Retinal pigment epithelial cell (primary cell): ENCODE data around the gene CLCN1.

ENCODE experiments used
- DNase-seq: peaks from one replicate; pipeline ENCODE4 v3.0.0-alpha.2; 2010; ENCODE audit warnings: low read depth
- H3K4me3 ChIP-seq: 2 replicates; pipeline ENCODE4 v1.5.1; 2011; ENCODE audit warnings: mild to moderate bottlenecking, low read length, control low read depth, moderate library complexity
- TF ChIP-seq, protein P1 (sequence below): conservative IDR thresholded peaks from 2 replicates; pipeline ENCODE4 v1.5.1; 2011; ENCODE audit warnings: low read depth, low read length, control low read depth, inconsistent platforms

The CLCN1 gene

DNA sequence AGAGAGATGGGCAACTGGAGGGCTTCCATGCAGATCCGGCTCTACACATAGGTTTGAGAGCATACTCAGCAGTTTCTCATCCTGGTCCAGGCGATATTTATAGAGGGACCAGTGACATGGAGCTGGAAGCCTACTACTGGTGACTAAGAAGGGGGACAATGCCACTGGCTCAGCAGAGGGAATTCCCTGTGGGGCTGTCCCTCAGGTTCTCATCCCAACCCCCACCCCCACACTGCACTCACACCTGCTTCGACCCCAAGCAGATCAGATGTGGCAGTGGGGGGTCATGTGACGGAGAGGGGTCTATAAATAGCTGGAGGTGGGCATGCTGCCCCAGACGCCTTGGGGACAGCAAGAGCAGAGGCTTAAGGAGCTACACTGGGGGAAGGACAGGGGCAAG, at the start of gene CLCN1:
Gene CLCN1 (plus strand): TSS at position 336 of the 400 bp plus-strand sequence. CDS start 102 bp downstream, outside the sequence.
- TF ChIP-seq, protein P1, sequence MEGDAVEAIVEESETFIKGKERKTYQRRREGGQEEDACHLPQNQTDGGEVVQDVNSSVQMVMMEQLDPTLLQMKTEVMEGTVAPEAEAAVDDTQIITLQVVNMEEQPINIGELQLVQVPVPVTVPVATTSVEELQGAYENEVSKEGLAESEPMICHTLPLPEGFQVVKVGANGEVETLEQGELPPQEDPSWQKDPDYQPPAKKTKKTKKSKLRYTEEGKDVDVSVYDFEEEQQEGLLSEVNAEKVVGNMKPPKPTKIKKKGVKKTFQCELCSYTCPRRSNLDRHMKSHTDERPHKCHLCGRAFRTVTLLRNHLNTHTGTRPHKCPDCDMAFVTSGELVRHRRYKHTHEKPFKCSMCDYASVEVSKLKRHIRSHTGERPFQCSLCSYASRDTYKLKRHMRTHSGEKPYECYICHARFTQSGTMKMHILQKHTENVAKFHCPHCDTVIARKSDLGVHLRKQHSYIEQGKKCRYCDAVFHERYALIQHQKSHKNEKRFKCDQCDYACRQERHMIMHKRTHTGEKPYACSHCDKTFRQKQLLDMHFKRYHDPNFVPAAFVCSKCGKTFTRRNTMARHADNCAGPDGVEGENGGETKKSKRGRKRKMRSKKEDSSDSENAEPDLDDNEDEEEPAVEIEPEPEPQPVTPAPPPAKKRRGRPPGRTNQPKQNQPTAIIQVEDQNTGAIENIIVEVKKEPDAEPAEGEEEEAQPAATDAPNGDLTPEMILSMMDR = no peak
- H3K4me3 ChIP-seq = no peak within 1 kb of the TSS
- no peak for DNase-seq

DNA sequence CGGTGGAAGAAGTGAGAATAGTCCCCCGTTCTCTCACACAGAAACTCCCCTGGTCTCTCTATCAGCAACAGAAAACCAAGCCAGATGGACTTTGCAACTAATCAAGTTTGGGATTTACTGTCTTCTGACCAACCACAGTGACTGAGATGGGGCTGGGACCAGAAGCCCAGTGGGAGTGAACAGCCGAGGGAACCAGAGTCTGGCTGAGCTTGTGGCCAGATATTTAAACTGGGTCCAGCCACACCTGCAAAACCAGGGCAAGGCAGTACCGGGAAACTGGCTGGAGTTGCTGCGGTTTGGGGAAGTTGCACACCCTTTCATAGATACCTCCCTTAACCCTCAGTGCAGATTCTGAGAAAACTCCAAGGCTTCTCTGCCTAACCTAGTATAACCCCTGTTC, 46.7 kb upstream of the CLCN1 start:
- no peak for DNase-seq
- TF ChIP-seq, protein P1 = no peak
- no peak overlapping the region for H3K4me3 ChIP-seq

DNA sequence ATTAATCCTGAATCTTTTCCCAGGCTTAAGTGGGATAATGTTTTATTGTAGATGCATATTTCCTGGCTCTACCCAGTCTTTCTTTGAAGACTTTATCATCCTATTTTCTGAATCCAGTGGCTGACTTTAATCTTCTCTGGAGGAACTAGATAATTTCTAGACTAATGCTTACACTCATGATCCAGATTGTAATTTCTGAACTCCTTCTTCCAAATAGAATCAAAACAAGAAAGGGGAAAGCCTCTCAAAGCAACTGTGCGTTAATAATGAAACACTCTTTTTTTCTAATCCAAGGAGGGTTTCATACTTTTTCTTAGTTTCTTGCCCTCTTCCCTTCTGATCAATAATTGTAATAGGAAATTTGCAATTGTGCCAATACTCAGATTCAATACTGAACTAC, 44.7 kb upstream of the CLCN1 start:
- no peak for DNase-seq
- no peak overlapping the region for H3K4me3 ChIP-seq
- TF ChIP-seq, protein P1 = no peak

DNA sequence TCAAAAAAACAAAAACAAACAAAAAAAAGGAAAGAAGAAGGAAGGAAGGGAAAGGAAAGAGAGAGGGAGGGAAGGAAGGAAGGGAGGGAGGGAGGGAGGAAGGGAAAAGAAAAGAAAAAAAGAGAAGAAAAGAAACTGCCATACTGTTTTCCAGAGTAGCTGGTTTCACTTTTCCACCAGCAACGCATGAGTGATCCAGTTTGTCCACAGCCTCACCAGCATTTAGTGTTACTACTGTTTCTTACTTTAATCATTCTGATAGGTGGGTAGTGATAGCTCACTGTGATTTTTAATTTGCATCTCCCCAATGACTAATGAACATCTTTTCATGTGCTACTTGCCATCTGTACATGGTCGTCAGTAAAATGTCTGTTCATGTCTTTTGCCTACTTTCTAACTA, 43.0 kb upstream of the CLCN1 start:
- no peak overlapping the region for H3K4me3 ChIP-seq
- no peak for DNase-seq
- TF ChIP-seq, protein P1 = no peak

DNA sequence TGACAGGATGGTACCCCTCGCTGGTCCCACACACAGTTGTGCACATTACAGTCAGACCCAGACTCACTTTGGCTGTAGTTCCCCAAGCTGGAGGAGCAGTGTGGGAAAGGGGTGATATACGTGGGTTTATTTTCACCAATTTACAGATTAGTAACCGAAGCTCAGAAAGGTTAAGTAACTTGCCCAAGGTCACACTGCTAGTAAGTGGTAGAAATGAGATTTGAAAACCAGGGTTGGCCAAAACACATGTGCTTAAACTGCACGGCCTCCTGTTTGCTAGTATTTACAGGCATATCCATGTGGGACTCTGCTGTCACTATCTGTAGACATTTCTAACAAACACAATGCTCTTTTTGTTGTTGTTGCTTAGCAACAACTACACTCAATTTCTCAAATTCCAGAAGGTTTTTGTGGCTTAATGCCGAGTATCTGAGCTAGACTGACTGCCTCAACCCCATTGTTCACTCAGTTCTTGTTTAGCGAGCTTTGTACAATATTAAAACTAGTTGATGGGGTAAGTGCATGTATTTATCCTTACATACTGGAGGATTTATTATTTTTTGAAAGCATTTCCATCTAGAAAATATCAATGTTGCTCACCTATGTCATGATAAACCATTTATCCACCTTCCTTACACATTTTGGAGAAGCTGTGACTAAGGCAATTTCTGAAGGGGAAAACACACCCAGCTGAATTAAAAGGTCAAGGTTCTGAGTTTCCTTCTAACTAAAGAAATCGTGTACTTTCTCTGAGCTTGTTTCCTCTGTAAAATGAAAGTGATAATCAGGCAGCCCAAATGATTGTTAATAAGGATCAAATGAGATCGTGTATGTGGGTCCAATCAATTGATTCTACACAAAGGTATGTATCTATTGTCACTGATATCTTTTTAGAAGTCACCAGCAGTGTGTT, 36.5 kb upstream of the CLCN1 start:
- peak overlapping the region; percentile 27 for H3K4me3 ChIP-seq
- peak; percentile 86 for DNase-seq
- TF ChIP-seq, protein P1 = no peak

DNA sequence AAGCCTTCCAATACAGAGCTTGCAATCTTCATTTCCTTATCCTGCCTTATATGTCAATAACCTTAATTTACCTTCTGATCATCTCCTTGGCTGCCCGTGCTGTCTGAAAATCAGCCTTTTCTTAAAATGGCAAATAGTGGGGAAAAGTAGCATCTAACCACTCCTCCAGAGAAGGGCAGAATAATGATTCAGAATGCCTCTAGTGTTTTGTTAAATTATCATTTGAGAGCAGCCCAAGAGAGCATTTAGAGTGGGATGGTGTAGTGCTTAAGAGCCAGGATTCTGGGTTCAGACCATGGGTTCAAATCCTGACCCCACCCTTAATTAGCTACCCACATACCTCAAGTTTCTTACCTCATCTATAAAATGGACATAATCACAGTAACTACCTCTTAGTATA, 35.8 kb upstream of the CLCN1 start:
- peak overlapping the region; percentile 27 for H3K4me3 ChIP-seq
- TF ChIP-seq, protein P1 = no peak
- no peak for DNase-seq

DNA sequence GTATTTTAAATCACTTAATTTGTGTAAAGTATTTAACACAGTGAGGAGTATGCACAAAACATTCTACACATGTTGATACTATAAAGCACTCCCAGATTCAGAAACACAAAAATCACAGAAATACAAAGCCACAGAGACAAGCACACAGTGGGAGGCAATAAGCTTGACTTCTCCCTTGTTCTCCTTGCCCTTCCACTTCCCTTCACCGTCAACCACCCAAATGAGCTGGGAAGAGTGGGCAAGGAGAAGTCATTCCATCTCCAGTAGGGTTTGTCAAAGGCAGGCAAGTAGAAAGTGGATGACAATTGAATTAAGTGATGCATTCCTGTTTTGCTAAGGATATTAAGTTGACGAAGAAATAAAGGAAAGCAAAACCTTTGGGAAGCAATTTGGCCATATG, 35.3 kb upstream of the CLCN1 start:
- H3K4me3 ChIP-seq = no peak overlapping the region
- TF ChIP-seq, protein P1 = no peak
- DNase-seq = no peak
